GM12864 (cell line): ENCODE results near the gene ANO3.

Experiments used
- DNase-seq: peaks from one replicate; pipeline ENCODE4 v3.0.0-alpha.2; 2011; ENCODE audit warnings: low read depth
- H3K4me3 ChIP-seq: 2 replicates; pipeline ENCODE4 v1.5.1; 2011; ENCODE audit warnings: mild to moderate bottlenecking, low read depth, low read length, control low read depth
- CTCF ChIP-seq: IDR thresholded peaks from 2 replicates; pipeline ENCODE4 v1.5.1; 2011; ENCODE audit warnings: low read depth, mild to moderate bottlenecking, moderate library complexity, low read length, control low read depth, inconsistent platforms; ENCODE audit errors: missing control alignments

ANO3 gene

GRCh38 chr11:26575946-26576345 lies 244.0 kb downstream of the ANO3 start:
- no peak for DNase-seq
- TF ChIP-seq CTCF = no peak
- no peak overlapping the region for H3K4me3 ChIP-seq

GRCh38 chr11:26578998-26579661 lies 247.2 kb downstream of the ANO3 start:
- no peak overlapping the region for H3K4me3 ChIP-seq
- DNase-seq = no peak
- TF ChIP-seq CTCF = no peak

- no peak for TF ChIP-seq CTCF
- no peak overlapping the region for H3K4me3 ChIP-seq
- no peak for DNase-seq
Measured at GRCh38 chr11:26579683-26580082, 247.8 kb downstream of the ANO3 start.

GRCh38 chr11:26580929-26581328 lies 249.0 kb downstream of the ANO3 start:
- no peak overlapping the region for H3K4me3 ChIP-seq
- DNase-seq = no peak
- TF ChIP-seq CTCF = no peak

- DNase-seq = no peak
- H3K4me3 ChIP-seq = no peak overlapping the region
- TF ChIP-seq CTCF = no peak
Measured at GRCh38 chr11:26583550-26583949, 251.6 kb downstream of the ANO3 start.

- no peak for TF ChIP-seq CTCF
- DNase-seq = no peak
- no peak overlapping the region for H3K4me3 ChIP-seq
Measured at GRCh38 chr11:26584818-26585217, 252.9 kb downstream of the ANO3 start.

GRCh38 chr11:26587073-26587472 lies 255.1 kb downstream of the ANO3 start:
- no peak overlapping the region for H3K4me3 ChIP-seq
- TF ChIP-seq CTCF = no peak
- no peak for DNase-seq
